Epithelial cell of esophagus (primary cell): ENCODE measurements around the gene NFIA.
A peak's percentile ranks its signal among the peaks of the same experiment; 100 is the strongest.

Experiments used
- DNase-seq: peaks from one replicate; pipeline ENCODE4 v3.0.0; 2010; ENCODE audit warnings: low read depth
- H3K4me3 ChIP-seq: 2 replicates; pipeline ENCODE4 v1.5.1; 2011; ENCODE audit warnings: mild to moderate bottlenecking, low read length, control low read depth
- TF ChIP-seq, protein P1 (sequence below): IDR thresholded peaks from 2 replicates; pipeline ENCODE4 v1.5.1; 2011; ENCODE audit warnings: low read depth, mild to moderate bottlenecking, low read length, control low read depth, inconsistent platforms; ENCODE audit not compliant: insufficient read depth; ENCODE audit errors: missing control alignments

Gene NFIA

DNA sequence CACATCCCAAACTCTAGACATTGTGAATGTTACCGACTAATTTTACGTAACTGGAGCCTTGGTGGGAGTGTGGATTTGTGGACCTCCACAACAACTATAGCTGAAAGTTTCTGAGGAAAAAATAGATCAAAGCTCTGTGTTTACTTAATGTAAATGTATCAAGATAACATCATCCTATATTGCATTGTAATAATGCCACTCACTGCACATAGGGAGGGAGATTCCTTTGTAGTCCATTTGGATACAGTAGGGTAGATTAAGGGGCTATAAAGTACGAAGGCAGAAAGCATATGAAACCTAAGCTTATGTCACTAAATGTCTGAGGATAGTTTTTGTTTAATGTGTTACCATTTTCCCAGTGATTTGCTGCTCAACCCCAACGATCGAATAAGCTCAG is 369.2 kb downstream of the NFIA start:
- TF ChIP-seq, protein P1, sequence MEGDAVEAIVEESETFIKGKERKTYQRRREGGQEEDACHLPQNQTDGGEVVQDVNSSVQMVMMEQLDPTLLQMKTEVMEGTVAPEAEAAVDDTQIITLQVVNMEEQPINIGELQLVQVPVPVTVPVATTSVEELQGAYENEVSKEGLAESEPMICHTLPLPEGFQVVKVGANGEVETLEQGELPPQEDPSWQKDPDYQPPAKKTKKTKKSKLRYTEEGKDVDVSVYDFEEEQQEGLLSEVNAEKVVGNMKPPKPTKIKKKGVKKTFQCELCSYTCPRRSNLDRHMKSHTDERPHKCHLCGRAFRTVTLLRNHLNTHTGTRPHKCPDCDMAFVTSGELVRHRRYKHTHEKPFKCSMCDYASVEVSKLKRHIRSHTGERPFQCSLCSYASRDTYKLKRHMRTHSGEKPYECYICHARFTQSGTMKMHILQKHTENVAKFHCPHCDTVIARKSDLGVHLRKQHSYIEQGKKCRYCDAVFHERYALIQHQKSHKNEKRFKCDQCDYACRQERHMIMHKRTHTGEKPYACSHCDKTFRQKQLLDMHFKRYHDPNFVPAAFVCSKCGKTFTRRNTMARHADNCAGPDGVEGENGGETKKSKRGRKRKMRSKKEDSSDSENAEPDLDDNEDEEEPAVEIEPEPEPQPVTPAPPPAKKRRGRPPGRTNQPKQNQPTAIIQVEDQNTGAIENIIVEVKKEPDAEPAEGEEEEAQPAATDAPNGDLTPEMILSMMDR: no peak
- DNase-seq: no peak
- no peak overlapping the region for H3K4me3 ChIP-seq

DNA sequence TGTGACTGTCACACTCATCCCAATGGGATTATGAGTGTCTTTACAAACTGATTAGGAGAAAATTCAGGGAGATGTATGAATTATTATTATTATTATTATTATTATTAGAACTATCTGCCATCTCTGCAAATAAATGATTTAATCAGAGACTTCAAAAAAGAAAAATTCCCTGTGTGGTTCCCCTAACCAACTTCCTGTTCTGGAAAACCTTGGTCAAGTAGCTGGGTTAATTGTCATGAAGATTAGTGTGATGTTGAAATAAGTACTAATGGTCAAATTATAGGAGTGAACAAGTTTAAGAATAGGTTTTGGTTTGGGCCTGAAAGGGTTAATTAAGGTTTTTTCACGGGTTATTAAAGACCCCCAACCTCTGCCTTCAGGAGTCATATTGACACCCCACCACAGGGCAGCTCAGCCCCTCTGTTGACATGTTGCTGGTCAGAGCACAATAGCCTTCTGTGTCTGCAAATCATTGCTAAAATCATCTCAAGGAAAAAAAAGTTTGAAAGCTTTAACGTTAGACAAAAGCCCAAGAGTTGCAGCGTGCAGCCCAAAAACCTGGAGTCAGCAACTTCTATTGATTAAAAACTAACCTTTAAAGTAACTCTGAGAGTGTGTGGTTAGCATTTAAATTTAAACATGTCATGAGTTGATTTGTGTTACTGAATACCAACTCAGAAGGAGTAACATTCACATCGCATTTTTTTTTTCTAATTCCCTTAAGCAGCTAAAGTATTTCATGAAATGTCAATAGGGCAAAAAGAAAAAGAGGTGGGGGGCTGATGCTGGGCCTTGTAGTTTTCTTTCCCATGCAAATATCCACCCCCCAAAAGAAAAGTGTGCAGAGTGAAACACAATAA is 370.0 kb downstream of the NFIA start:
- TF ChIP-seq, protein P1: no peak
- DNase-seq: no peak
- H3K4me3 ChIP-seq: no peak overlapping the region

DNA sequence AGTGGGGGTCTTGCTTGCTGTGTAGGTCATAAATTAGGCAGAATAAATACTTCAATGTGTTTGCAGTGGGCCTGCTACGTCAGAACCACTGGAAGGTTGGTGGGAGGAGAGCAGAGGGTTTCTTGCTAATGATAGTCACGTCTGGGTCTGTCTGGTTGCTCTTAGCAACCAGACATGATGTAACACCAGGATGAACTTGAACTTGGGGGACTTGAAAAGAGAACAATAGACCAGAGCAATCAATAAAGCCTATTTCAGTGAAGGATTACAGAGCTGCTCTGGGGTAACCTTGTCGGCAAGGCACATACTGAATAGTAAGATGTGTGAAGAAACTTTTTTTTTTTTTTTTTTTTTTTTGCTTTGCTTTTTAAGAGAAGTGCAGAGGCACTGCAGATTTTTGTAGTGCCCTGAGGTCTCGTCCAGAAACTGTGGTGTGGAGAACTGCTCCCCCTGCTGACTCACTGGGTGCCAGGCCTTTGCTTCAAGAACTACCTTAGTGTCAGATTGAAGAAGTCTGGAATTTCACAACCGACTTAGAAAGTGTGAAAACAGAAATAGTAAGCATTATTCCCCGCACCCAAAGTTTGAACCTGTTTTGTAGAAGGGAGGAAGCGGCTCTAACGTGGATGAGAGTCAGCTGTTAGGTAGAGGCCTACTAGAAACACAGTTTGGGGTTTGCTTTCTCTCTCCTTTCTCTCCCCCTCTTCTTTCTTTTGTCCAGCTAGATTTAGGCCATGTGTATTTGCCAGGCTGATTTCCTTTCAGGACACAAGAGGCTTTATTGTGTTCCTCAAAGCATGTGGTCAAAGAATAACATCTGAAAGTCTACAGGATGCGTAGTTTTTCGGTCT is 371.0 kb downstream of the NFIA start:
- H3K4me3 ChIP-seq: no peak overlapping the region
- TF ChIP-seq, protein P1: peak; percentile 90

DNA sequence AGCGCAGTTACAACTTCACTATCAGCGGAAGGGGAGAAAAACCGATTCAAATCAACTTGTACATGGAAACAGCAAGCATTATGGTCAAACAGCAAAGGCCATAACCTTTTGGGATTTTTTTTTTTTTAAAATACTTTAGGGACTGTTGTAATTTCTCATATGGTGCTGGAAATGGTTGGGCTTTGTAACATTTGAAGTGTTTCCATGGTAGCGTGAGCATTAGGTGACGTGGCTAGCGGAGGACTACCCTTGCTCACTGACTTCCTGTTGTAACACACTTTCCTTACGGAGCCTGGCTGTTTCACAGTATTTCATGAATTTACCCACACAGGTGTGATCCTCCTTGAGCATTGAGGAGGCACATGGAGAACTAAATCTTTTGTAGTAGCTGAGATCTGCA is 373.0 kb downstream of the NFIA start:
- TF ChIP-seq, protein P1: no peak
- DNase-seq: no peak
- H3K4me3 ChIP-seq: no peak overlapping the region

More for the DNA sequence above, 371.0 kb downstream of the NFIA start:
- peak; percentile 94 for DNase-seq

DNA sequence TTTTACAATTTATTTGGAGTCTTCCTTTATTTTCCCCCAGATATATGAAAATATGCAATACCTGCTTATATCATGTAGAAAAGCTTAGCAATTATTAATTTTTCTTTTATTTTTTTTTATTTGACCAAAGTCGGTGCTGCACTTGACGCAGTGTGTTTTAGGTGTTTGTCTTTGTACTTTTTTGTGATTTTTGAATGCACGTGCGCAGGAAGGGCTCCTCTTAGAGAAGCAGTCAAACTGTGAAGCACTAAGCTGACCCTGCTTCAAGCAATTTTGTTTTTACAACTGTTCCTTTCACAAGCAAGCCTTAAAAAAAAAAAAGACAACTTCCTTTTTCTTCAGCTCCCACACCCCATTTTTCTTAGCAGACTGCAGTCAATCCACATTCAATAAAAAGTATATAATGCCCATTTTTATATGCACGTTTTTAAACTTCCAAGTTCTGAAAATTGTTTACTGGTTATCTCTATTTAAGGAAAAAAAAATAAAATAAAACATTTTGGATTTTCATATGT is 375.2 kb downstream of the NFIA start:
- DNase-seq: no peak
- TF ChIP-seq, protein P1: no peak
- H3K4me3 ChIP-seq: no peak overlapping the region

- TF ChIP-seq, protein P1: no peak
- no peak for DNase-seq
- no peak overlapping the region for H3K4me3 ChIP-seq
These were observed 377.0 kb downstream of the NFIA start for GRCh38 chr1:61459345-61459744.
